GM19239 (cell line): ENCODE data around the gene MAP4K3.
A peak's percentile ranks its signal among the peaks of the same experiment; 100 is the strongest.
"Not testable (repeated sequence)": the region's sequence is repeated elsewhere in the genome, so short reads cannot be mapped to it uniquely, and the experiment has no call there.

ENCODE experiments used
- DNase-seq: peaks from one replicate; pipeline ENCODE4 v3.0.0; 2011; ENCODE audit warnings: low spot score; ENCODE audit not compliant: insufficient read length
- FAIRE-seq: peaks from 2 replicates; lab custom pipeline; 2011; peaks lifted over from hg19 to GRCh38; lab: Jason Lieb, UNC

Gene MAP4K3

GRCh38 chr2:39260087-39260486 lies 177.0 kb downstream of the MAP4K3 start:
- no peak for DNase-seq
- no peak for FAIRE-seq

DNA sequence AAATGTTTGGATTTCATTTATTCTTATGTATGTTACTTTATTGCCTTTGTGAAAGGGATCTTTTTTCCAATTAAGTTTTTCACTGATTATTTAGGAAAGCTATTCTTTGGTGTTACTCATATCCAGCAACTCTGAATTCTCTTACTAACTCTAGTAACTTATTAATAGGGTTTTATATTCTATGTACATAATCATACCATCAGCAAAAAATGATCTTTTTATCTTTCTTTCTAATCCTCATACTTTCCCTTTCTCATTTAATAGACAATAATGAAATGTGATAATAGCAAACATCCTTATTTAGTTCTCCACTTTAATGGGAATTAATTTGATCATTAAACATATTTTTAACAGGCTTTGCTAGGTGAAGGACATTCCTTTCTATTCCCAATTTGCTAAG lies 181.0 kb downstream of the MAP4K3 start:
- DNase-seq (no peak), FAIRE-seq (no peak)

DNA sequence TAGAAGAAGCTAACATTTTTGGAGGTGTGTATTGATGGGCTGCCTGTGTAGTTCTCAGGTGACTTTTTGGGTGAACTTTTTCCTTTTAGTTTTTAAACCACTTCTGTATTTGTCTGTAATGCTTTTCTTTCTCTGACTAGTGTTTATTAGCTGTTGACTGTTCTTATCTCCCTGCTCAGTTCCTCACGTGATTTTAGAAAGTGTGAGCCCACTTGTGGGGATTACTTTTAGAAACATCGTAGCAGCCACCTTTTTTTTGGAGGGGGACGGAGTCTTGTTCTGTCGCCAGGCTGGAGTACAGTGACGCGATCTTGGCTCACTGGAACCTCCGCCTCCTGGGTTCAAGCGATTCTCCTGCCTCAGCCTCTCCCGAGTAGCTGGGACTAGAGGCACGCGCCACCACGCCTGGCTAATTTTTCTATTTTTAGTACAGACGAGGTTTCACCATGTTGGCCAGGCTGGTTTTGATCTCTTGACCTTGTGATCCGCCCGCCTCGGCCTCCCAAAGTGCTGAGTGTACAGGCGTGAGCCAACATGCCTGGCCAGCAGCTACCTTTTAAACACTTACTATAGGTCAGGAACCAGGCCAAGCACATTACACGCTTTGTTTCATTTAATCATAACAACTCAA lies 184.1 kb downstream of the MAP4K3 start:
- FAIRE-seq (no peak), DNase-seq (no peak)

- FAIRE-seq (no peak), DNase-seq (no peak)
These were observed 189.5 kb downstream of the MAP4K3 start for GRCh38 chr2:39247512-39248043.

GRCh38 chr2:39246382-39246980 lies 190.6 kb downstream of the MAP4K3 start:
- DNase-seq (no peak), FAIRE-seq (no peak)

GRCh38 chr2:39244963-39245625 lies 192.0 kb downstream of the MAP4K3 start:
- not testable (repeated sequence) for DNase-seq

GRCh38 chr2:39244241-39244862 lies 192.7 kb downstream of the MAP4K3 start:
- FAIRE-seq: not testable (repeated sequence)

More at GRCh38 chr2:39244963-39245625, 192.0 kb downstream of the MAP4K3 start:
- FAIRE-seq: not testable (repeated sequence)

GRCh38 chr2:39243469-39244123 lies 193.5 kb downstream of the MAP4K3 start, which contains the start of gene CDKL4:
Gene CDKL4 (minus strand): TSS chr2:39243970.
- FAIRE-seq: no peak

More at GRCh38 chr2:39244241-39244862, 192.7 kb downstream of the MAP4K3 start:
- DNase-seq: not testable (repeated sequence)

GRCh38 chr2:39241588-39241987 lies 195.5 kb downstream of the MAP4K3 start:
- FAIRE-seq: no peak
- DNase-seq: no peak

More at GRCh38 chr2:39243469-39244123, 193.5 kb downstream of the MAP4K3 start, which contains the start of gene CDKL4:
- no peak for DNase-seq

DNA sequence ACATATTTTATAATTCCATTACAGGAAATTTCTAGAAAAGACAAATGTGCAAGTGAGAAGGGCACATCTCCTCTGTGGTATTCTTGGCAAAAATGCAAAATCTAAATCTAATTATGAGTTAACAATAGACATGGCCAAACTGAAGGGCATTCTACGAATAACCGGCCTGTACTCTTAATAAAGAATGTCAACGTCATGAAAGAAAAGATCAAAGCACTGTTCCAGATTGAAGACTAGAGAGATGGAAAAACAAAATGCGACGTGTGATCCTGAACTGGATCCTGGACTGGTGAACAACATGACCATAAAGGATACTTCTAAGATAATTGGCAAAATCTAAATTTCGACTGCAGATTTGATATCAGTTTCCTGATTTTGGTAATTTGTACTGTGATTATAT lies 196.3 kb downstream of the MAP4K3 start:
- FAIRE-seq (no peak), DNase-seq (no peak)

DNA sequence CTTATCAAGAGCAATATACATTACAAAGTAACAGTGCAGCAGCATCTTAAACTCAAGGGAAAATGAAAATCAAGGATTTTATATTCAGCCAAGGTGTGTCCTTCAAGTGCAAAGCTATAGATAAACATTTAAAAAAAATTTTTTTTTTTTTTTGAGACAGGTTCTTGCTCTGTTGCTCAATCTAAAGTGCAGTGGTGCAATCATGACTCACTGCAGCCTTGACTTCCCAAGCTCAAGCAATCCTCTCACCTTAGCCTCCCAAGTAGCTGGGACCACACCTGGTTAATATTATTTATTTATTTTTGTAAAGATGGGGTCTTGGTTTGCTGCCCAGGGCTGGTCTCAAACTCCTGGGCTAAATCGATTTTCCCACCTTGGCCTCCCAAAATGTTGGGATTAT lies 202.3 kb downstream of the MAP4K3 start:
- no peak for FAIRE-seq
- DNase-seq: no peak

GRCh38 chr2:39232141-39232540 lies 204.9 kb downstream of the MAP4K3 start:
- FAIRE-seq: no peak
- DNase-seq: no peak

- FAIRE-seq (no peak), DNase-seq (no peak)
These were observed 208.5 kb downstream of the MAP4K3 start for GRCh38 chr2:39228413-39229209.

DNA sequence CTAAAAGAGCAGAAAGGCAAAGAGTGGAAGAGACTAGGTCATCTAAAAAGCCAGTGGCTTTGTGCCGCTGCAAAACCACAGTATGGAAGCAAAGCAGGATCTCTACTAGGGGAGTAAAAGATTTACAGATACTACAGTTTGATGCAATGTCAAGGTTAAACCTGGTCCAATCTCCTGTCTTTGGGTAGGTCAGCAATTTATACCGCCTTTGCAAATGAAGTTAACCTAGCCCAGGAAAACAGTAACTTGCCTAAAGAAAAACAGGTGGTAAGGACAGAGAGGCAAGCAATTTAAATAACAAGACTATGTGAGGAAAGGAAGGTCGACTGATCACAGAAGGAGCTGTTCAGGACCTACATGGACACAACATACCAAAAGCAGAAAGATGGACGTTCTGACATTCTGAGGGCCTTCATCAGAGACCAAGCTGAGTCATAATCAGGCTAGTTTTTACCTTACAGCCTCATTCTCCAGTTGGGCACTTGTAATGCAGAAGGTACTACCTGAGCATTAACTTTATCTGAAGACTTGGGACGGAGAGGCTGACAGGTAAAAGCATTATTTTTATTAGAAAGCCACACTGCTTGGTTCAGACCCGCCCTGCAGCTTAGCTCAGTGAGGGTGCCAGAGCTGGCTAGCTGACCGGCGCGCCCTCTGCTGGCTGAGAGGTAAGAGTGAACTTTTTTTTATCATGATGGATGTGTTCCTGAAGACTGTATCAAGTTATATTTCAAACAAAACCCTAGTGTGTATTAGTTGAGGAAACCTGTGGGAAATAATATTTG lies 209.3 kb downstream of the MAP4K3 start:
- DNase-seq (peak; percentile 36), FAIRE-seq (peak; percentile 93)

- no peak for DNase-seq
- peak; percentile 45 for FAIRE-seq
These were observed 211.5 kb downstream of the MAP4K3 start for GRCh38 chr2:39225567-39225966.

DNA sequence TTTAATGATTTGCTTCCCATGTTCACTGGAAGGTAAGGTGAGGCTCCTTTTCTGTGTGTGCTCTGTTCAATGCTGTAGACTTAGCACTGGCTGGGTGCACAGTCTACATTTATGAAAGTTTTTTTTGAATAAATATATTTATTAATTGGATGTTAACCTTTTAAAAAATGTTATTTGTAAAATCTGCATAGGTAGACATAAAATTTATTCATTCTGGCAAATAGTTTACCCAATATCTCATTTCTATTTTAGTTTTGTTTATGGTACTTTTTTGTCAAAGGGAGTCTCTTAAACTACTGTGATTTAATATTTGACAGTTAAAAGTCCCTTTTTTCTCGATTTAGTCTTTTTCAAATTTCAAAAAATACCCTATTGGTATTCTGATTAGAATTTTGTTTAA lies 213.2 kb downstream of the MAP4K3 start:
- DNase-seq (no peak), FAIRE-seq (no peak)

GRCh38 chr2:39221459-39221858 lies 215.6 kb downstream of the MAP4K3 start:
- DNase-seq: no peak
- FAIRE-seq: no peak

DNA sequence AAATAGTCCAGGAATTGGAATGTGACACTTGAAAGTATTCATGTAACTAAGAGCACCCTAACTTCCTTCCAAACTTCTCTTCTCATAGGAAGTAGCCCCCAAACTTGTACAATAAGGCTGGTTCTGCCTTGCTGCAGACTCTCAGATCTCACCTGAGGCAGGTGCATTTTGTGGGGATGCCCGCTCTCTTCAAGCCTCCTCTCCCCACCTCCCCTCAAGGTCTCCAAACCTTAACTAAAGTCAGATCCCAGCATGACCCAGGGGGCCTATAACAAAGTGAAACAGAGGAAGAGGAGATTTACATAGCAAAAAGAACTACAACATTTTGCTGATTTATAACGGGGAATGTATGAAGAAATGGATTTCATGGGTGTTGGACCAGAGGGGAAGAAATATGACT lies 216.9 kb downstream of the MAP4K3 start:
- FAIRE-seq: no peak
- DNase-seq: no peak

DNA sequence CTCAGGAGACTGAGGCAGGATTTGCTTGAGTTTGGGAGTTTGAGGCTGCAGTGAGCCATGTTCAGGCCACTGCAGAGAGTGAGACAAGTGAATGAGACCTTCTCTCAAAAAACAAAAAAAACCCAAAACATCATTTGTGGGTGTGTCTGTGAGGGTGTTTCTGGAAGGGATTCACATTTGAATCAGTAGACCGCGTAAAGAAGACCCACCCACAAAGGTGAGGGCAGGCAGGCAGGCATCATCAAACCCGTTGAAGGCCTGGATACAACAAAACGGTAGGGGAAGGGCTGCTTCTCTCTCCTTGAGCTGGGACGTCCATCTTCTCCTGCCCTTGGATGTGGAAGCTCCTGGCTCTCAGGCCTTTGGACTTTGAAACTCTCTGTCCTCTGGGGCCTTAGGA lies 218.7 kb downstream of the MAP4K3 start:
- no peak for DNase-seq
- no peak for FAIRE-seq
